Peyer's patch (tissue), 4 donors: ENCODE results near the gene ETNK1.

ENCODE experiments used
- POLR2A ChIP-seq, 2 donors: fragments of 450-650 bp; IDR thresholded peaks; one replicate each; pipeline ENCODE4 v1.5.1; 2017; ENCODE audit warnings: antibody characterized with exemption in 2 of 2, mild to moderate bottlenecking in 2 of 2, moderate library complexity in 2 of 2
- TF ChIP-seq, protein P1 (sequence below), 6 experiments: fragments of 450-650 bp in 4 of 6; fragments of 200-600 bp in 2 of 6; sonication (generic) in 1 of 6; IDR thresholded peaks; one replicate each; pipeline ENCODE4 v1.5.1; 2017 to 2019; ENCODE audit warnings: antibody characterized with exemption in 6 of 6, mild to moderate bottlenecking in 3 of 6, moderate library complexity in 1 of 6

DNA sequence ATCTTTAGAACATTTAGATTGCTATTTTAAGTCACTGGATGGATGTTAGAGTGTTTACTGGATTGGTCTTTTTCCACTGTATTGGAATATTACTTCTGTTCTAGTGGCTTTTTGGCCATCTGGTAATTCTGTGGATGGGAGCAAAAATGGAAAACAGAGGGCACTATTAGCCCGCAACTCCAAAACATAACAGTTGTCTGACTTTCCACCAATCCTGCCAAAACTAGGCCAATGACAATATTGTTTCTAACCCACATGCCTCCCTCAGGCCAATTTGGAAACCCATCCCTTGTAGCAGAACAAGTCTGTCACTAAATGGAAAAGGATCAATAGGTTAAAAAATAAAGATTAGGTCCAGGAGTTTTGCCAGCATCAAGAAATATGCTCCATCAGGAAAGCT lies 97.8 kb downstream of the ETNK1 start:
- TF ChIP-seq, protein P1, sequence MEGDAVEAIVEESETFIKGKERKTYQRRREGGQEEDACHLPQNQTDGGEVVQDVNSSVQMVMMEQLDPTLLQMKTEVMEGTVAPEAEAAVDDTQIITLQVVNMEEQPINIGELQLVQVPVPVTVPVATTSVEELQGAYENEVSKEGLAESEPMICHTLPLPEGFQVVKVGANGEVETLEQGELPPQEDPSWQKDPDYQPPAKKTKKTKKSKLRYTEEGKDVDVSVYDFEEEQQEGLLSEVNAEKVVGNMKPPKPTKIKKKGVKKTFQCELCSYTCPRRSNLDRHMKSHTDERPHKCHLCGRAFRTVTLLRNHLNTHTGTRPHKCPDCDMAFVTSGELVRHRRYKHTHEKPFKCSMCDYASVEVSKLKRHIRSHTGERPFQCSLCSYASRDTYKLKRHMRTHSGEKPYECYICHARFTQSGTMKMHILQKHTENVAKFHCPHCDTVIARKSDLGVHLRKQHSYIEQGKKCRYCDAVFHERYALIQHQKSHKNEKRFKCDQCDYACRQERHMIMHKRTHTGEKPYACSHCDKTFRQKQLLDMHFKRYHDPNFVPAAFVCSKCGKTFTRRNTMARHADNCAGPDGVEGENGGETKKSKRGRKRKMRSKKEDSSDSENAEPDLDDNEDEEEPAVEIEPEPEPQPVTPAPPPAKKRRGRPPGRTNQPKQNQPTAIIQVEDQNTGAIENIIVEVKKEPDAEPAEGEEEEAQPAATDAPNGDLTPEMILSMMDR (IDR thresholded peaks at IDR 0.05) = no peak
- no peak for TF ChIP-seq POLR2A (IDR thresholded peaks at IDR 0.05)
